H1 (cell line): Measurements from ENCODE around the gene FARS2. TPM values are rescaled to one million over a fixed set of nuclear protein-coding genes. Genes with fewer than 3 reads are reported as not detected.
"Not testable (repeated sequence)": the region's sequence is repeated elsewhere in the genome, so short reads cannot be mapped to it uniquely, and the experiment has no call there.

Experiments used
- CTCF ChIA-PET: fragments of 300-600 bp; sonication (Branson Sonifier 250); formaldehyde crosslinking; loops from one replicate; lab custom pipeline; 2021; ENCODE audit not compliant: partially characterized antibody; lab: Charles Lee
- POLR2A ChIA-PET: fragments of 300-600 bp; sonication (Branson Sonifier 250); formaldehyde crosslinking; loops from one replicate; lab custom pipeline; 2021; ENCODE audit warnings: inconsistent platforms; ENCODE audit not compliant: partially characterized antibody; lab: Charles Lee
- DNase-seq, 2 experiments: peaks; one replicate each; pipeline versions ENCODE4 v3.0.0 to v3.0.0-alpha.2; 2010 to 2022; ENCODE audit warnings: low spot score in 2 of 2, low read depth in 1 of 2, mixed read lengths in 1 of 2
- FAIRE-seq: peaks from 2 replicates; lab custom pipeline; 2011; peaks lifted over from hg19 to GRCh38; lab: Jason Lieb, UNC
- H2AFZ ChIP-seq: 2 replicates; pipeline ENCODE4 v1.8.1; 2012; ENCODE audit warnings: low read length, inconsistent platforms
- H2AK5ac ChIP-seq: 2 replicates; pipeline ENCODE4 v1.6.1; 2013; ENCODE audit warnings: low read depth, low read length
- H2BK120ac ChIP-seq: replicated peaks from 2 replicates; pipeline ENCODE3; 2013; ENCODE audit warnings: low read depth, low read length, inconsistent platforms
- H2BK12ac ChIP-seq: 2 replicates; pipeline ENCODE4 v1.6.1; 2013; ENCODE audit warnings: low read depth, low read length
- H2BK15ac ChIP-seq: 2 replicates; pipeline ENCODE4 v1.6.1; 2013; ENCODE audit warnings: low read length
- H2BK20ac ChIP-seq: 2 replicates; pipeline ENCODE4 v1.6.1; 2013; ENCODE audit warnings: low read length
- H2BK5ac ChIP-seq: 2 replicates; pipeline ENCODE4 v1.6.1; 2013; ENCODE audit warnings: low read depth, low read length
- H3K14ac ChIP-seq: 2 replicates; pipeline ENCODE4 v1.6.1; 2013; ENCODE audit warnings: inconsistent platforms; ENCODE audit not compliant: insufficient read length
- H3K18ac ChIP-seq: 2 replicates; pipeline ENCODE4 v1.6.1; 2013; ENCODE audit warnings: low read length; ENCODE audit errors: extremely low read depth
- H3K23ac ChIP-seq: 2 replicates; pipeline ENCODE4 v1.6.1; 2013; ENCODE audit warnings: inconsistent platforms; ENCODE audit not compliant: insufficient read length
- H3K23me2 ChIP-seq: 2 replicates; pipeline ENCODE4 v1.6.1; 2013; ENCODE audit warnings: low read depth, low read length
- H3K27ac ChIP-seq: 2 replicates; pipeline ENCODE4 v1.6.1; 2011; ENCODE audit warnings: low read depth, low read length, inconsistent platforms
- H3K27me3 ChIP-seq, 4 experiments: replicated peaks in 1 of 4; 1 replicate in 1 of 4; 2 replicates in 3 of 4; pipeline versions ENCODE4 v1.6.1 to v1.8.1; 2011 to 2013; ENCODE audit warnings: low read length in 3 of 4, mild to moderate bottlenecking in 3 of 4, inconsistent platforms in 2 of 4, mixed read lengths in 2 of 4, moderate library complexity in 1 of 4; ENCODE audit not compliant: control insufficient read depth in 3 of 4, insufficient read depth in 3 of 4; ENCODE audit errors: extremely low read depth in 1 of 4
- H3K36me3 ChIP-seq, 4 experiments: 2 replicates each; pipeline versions ENCODE4 v1.6.1 to v1.8.1; 2011 to 2013; ENCODE audit warnings: mild to moderate bottlenecking in 4 of 4, low read length in 3 of 4, moderate library complexity in 2 of 4, control low read depth in 1 of 4, inconsistent platforms in 1 of 4; ENCODE audit not compliant: insufficient read depth in 4 of 4, control insufficient read depth in 2 of 4
- H3K4ac ChIP-seq: replicated peaks from 2 replicates; pipeline ENCODE3; 2013; ENCODE audit warnings: low read length, low read depth, mixed read lengths, inconsistent platforms; ENCODE audit not compliant: insufficient read length
- H3K4me1 ChIP-seq, 4 experiments: replicated peaks in 1 of 4; 1 replicate in 1 of 4; 2 replicates in 3 of 4; pipeline versions ENCODE4 v1.6.1 to v1.8.1; 2011 to 2013; ENCODE audit warnings: low read length in 3 of 4, inconsistent platforms in 2 of 4, mixed read lengths in 1 of 4; ENCODE audit not compliant: insufficient read depth in 4 of 4, control insufficient read depth in 3 of 4
- H3K4me2 ChIP-seq, 2 experiments: 2 replicates each; pipeline versions ENCODE4 v1.6.1 to v1.8.1; 2011 to 2013; ENCODE audit warnings: low read depth in 2 of 2, low read length in 2 of 2, control low read depth in 1 of 2, inconsistent platforms in 1 of 2, mild to moderate bottlenecking in 1 of 2; ENCODE audit not compliant: insufficient read depth in 1 of 2
- H3K4me3 ChIP-seq, 4 experiments: fragments of 200-600, 300-600 bp in 1 of 4; sonication (generic), shearing (Covaris generic), sonication (Bioruptor Twin) in 1 of 4; 2 replicates each; pipeline versions ENCODE4 v1.5.1 to v1.8.1; 2011 to 2016; ENCODE audit warnings: low read length in 4 of 4, low read depth in 3 of 4, control low read depth in 2 of 4, inconsistent platforms in 2 of 4, mild to moderate bottlenecking in 2 of 4, mixed read lengths in 1 of 4, moderate library complexity in 1 of 4; ENCODE audit not compliant: insufficient read depth in 2 of 4; ENCODE audit errors: extremely low read depth in 1 of 4
- H3K56ac ChIP-seq: replicated peaks from 2 replicates; pipeline ENCODE3; 2013; ENCODE audit warnings: low read depth, mild to moderate bottlenecking, mixed read lengths, low read length, inconsistent platforms; ENCODE audit not compliant: insufficient read length
- H3K79me1 ChIP-seq: 2 replicates; pipeline ENCODE4 v1.6.1; 2013; ENCODE audit warnings: low read depth, low read length, control low read depth
- H3K79me2 ChIP-seq, 2 experiments: 2 replicates each; pipeline versions ENCODE4 v1.6.1 to v1.8.1; 2012 to 2013; ENCODE audit warnings: low read length in 2 of 2, mild to moderate bottlenecking in 2 of 2, inconsistent platforms in 1 of 2; ENCODE audit not compliant: insufficient read depth in 2 of 2, control insufficient read depth in 1 of 2
- H3K9ac ChIP-seq, 4 experiments: replicated peaks in 1 of 4; 1 replicate in 1 of 4; 2 replicates in 3 of 4; pipeline versions ENCODE4 v1.6.1 to v1.8.1; 2011 to 2013; ENCODE audit warnings: low read depth in 3 of 4, low read length in 3 of 4, control low read depth in 2 of 4, mild to moderate bottlenecking in 2 of 4, moderate library complexity in 2 of 4, inconsistent platforms in 1 of 4; ENCODE audit errors: extremely low read depth in 1 of 4
- H3K9me3 ChIP-seq, 2 experiments: 2 replicates each; pipeline versions ENCODE4 v1.6.1 to v1.8.1; 2012 to 2013; ENCODE audit warnings: mild to moderate bottlenecking in 2 of 2, moderate library complexity in 2 of 2, control low read depth in 1 of 2, inconsistent platforms in 1 of 2, low read depth in 1 of 2, low read length in 1 of 2, mixed read lengths in 1 of 2; ENCODE audit not compliant: insufficient read depth in 2 of 2
- H4K20me1 ChIP-seq, 2 experiments: replicated peaks in 1 of 2; 2 replicates each; pipeline versions ENCODE3 to v1.8.1; 2011 to 2013; ENCODE audit warnings: inconsistent platforms in 2 of 2, low read length in 2 of 2, mild to moderate bottlenecking in 1 of 2; ENCODE audit not compliant: insufficient read depth in 2 of 2, control insufficient read depth in 1 of 2
- H4K5ac ChIP-seq: 2 replicates; pipeline ENCODE4 v1.6.1; 2013; ENCODE audit warnings: low read length, low read depth, mixed read lengths, inconsistent platforms; ENCODE audit not compliant: insufficient read length
- H4K8ac ChIP-seq: 2 replicates; pipeline ENCODE4 v1.8.0; 2013; ENCODE audit warnings: mild to moderate bottlenecking, moderate library complexity, low read length, inconsistent platforms; ENCODE audit not compliant: insufficient read depth; ENCODE audit errors: extremely low read depth
- H4K91ac ChIP-seq: replicated peaks from 2 replicates; pipeline ENCODE3; 2013; ENCODE audit warnings: low read length, mixed read lengths, inconsistent platforms; ENCODE audit not compliant: insufficient read length
- WGBS, 2 experiments: shearing (Covaris generic) in 1 of 2; methylation state at CpG; one replicate each; pipeline versions ENCODE4 v1.1.6 to v1.1.7; 2013 to 2015; ENCODE audit warnings: low lambda C conversion rate in 2 of 2, mixed read lengths in 2 of 2, inconsistent platforms in 1 of 2, low coverage in 1 of 2, missing lambda C conversion rate in 1 of 2; ENCODE audit not compliant: insufficient replicate concordance in 2 of 2, insufficient coverage in 1 of 2, insufficient read length in 1 of 2; ENCODE audit errors: extremely low coverage in 1 of 2, missing lambda C conversion rate in 1 of 2; 5-methylcytosine and 5-hydroxymethylcytosine counted together
- polyA plus RNA-seq, 7 experiments: library from polyadenylated mRNA; depleted of rRNA in 3 of 7; stranded (reverse) in 5 of 7; unstranded in 2 of 7; fragments of >200 nt in 5 of 7; fragments of 200-250 nt in 2 of 7; gene quantifications; 1 replicate in 5 of 7; 2 replicates in 1 of 7; 4 replicates in 1 of 7; pipeline versions ENCODE4 v1.2.1 to v1.2.3, GENCODE V29; 2011 to 2013; ENCODE audit warnings: missing spikeins in 2 of 7, mixed read lengths in 2 of 7
- total RNA-seq: library from RNA; stranded (reverse); fragmentation: NEBNext Ultra II Directional; extraction: Animal tissue kit (Norgen Biotek cat#: 25700); gene quantifications from 2 replicates; pipeline ENCODE4 v1.2.1, GENCODE V29; 2021

FARS2 gene
- total and polyA plus RNA-seq, 2 of the 8 experiments (the other 6 are each of a cell fraction or from before 2014, with no cell fraction given): 11.7 to 14.4 TPM

GRCh38 chr6:5806406-5806805 is 545.1 kb downstream of the FARS2 start:
- H3K23me2 ChIP-seq, H4K8ac ChIP-seq, H3K36me3 ChIP-seq, H3K79me1 ChIP-seq, H4K91ac ChIP-seq, H3K4me3 ChIP-seq, H3K18ac ChIP-seq, H2BK20ac ChIP-seq, H2BK120ac ChIP-seq, H3K4ac ChIP-seq, H3K4me1 ChIP-seq, H3K4me2 ChIP-seq, POLR2A ChIA-PET, H2BK15ac ChIP-seq, H2BK5ac ChIP-seq, H2AFZ ChIP-seq, FAIRE-seq, H3K14ac ChIP-seq, H2AK5ac ChIP-seq, H3K9ac ChIP-seq, H4K5ac ChIP-seq, H3K27ac ChIP-seq, DNase-seq, H3K27me3 ChIP-seq, H3K56ac ChIP-seq, H3K23ac ChIP-seq, H4K20me1 ChIP-seq, H2BK12ac ChIP-seq, H3K79me2 ChIP-seq: not testable (repeated sequence)
- CTCF ChIA-PET: interaction anchor here (1.3 kb wide), 1 partner anchor 384 kb away, joined by 3 read pairs; no protein-coding TSS in a partner anchor
- H3K9me3 ChIP-seq: peaks cover 21% of the 10 kb centered on the region in 2 experiments
- 81% methylated on average over 1 of the region's 1 CpG; no CpG with 5 or more reads in 1 of the 2 experiments for WGBS, 2 experiments
